ENCODE measurements around the gene GPR139. TPM values are rescaled to one million over a fixed set of nuclear protein-coding genes. Genes with fewer than 3 reads are reported as not detected.

The GPR139 gene
- total and polyA plus RNA-seq, 7 donors, result not detected

DNA sequence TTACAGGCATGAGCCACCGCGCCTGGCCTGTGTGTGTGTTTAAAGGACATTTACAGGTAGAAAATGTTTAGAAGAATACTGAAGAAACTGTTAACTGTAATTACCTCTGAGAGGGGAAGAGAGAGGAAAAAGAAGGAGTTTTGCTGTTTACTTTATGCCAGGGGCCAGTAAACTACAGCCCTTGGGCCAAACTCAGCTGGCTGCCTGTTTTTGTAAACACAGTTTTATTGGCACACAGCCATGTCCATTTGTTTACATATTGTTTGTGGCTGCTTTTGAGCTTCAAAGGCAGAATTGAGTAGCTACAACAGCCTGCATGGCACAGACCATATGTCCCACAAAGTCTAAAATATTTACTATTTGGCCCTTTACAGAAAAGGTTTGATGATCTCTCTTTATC is 76.4 kb downstream of the GPR139 start:
- Histone ChIP-seq H3K27ac (no peak overlapping the region), H3K27me3 (ENCODE audit: insufficient read depth in 3 of 3, low read length in 2 of 3) (no peaks in the 10 kb centered on the region), H3K9me3 (no peaks in the 10 kb centered on the region), H3K4me3 (no peak overlapping the region), H3K36me3 (ENCODE audit: insufficient read depth in 1 of 2, low read depth in 1 of 2) (no peaks in the 10 kb centered on the region), H3K4me1 (no peaks in the 10 kb centered on the region)
- WGBS, 3 donors, result 86 to 90% (median 89%) methylated on average over 2 of the region's 2 CpGs
- DNase-seq, result no peak
- intact Hi-C loops (cut with DNase I), result no loop called here
- TF ChIP-seq, protein P1, sequence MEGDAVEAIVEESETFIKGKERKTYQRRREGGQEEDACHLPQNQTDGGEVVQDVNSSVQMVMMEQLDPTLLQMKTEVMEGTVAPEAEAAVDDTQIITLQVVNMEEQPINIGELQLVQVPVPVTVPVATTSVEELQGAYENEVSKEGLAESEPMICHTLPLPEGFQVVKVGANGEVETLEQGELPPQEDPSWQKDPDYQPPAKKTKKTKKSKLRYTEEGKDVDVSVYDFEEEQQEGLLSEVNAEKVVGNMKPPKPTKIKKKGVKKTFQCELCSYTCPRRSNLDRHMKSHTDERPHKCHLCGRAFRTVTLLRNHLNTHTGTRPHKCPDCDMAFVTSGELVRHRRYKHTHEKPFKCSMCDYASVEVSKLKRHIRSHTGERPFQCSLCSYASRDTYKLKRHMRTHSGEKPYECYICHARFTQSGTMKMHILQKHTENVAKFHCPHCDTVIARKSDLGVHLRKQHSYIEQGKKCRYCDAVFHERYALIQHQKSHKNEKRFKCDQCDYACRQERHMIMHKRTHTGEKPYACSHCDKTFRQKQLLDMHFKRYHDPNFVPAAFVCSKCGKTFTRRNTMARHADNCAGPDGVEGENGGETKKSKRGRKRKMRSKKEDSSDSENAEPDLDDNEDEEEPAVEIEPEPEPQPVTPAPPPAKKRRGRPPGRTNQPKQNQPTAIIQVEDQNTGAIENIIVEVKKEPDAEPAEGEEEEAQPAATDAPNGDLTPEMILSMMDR (IDR thresholded peaks at IDR 0.05), result no peak
- ATAC-seq, result no peak

DNA sequence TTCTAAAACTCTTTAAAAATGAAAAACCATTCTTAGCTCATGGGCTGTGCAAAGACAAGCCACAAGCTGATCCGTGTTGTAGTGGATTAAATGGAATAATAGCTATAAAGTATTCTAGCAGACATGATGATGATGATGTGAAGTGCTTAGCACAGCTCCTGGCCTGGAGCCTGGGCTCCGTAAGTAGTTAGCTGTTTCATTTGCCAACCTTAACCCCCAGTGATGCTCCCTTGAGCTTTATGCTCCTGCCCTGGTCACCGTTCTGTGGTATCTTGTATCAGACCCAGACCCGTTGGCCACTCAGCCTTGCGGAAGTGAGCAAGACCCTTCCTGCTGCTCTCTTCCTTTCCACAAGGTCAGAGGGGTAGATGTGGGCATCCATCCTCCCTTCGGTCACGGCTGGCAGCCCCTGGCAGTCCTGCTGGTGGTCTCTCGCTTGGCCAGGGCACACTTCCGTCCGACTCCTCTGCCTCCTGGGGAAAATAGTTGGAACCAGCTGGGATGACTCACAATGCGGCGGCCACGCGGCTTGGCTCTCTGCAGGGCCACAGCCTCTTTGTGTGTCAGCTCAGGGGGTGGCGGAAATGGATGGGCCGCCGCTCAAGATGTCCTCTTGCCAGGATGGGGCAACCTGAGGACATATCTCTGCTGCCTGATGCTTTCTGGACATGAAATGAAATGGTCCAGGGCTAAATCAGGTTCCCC is 79.1 kb downstream of the GPR139 start:
- intact Hi-C loops (cut with DNase I), result no loop called here
- DNase-seq (no peak), ATAC-seq (no peak)
- no peak overlapping the region for H3K4me3 ChIP-seq
- no peaks in the 10 kb centered on the region for H3K27me3 ChIP-seq (ENCODE audit: insufficient read depth in 3 of 3, low read length in 2 of 3)
- TF ChIP-seq, protein P1 (IDR thresholded peaks at IDR 0.05), result no peak
- 46 to 58% (median 56%) methylated on average over 17 of the region's 17 CpGs for WGBS, 3 donors
- H3K9me3 ChIP-seq, result no peaks in the 10 kb centered on the region
- no peak overlapping the region for H3K27ac ChIP-seq
- H3K36me3 ChIP-seq (ENCODE audit: insufficient read depth in 1 of 2, low read depth in 1 of 2), result no peaks in the 10 kb centered on the region
- no peaks in the 10 kb centered on the region for H3K4me1 ChIP-seq

DNA sequence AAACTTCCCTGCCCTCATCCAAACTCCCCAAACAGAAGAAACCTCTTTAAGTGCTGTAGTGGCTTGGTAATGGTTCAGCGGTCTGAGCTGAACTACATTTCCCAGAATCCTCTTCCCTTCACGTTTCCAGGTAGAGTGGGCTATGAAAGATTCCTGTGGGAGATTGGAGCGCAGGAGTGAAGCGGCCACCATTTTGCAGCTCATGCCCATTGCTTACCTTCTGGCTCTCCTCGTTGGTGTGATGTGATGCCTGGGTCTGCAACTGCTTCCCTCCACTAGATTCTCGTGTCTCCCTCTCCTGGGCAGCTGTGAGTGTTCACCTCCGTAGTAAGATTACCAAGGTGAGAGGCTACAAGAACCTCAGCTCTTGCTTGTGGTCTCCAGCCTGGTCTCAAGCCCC is 82.1 kb downstream of the GPR139 start:
- TF ChIP-seq, protein P1 (IDR thresholded peaks at IDR 0.05), result no peak
- Histone ChIP-seq H3K4me1 (no peaks in the 10 kb centered on the region), H3K27ac (no peak overlapping the region), H3K4me3 (no peak overlapping the region), H3K27me3 (ENCODE audit: insufficient read depth in 3 of 3, low read length in 2 of 3) (no peaks in the 10 kb centered on the region), H3K36me3 (ENCODE audit: insufficient read depth in 1 of 2, low read depth in 1 of 2) (no peaks in the 10 kb centered on the region), H3K9me3 (no peaks in the 10 kb centered on the region)
- 54 to 57% (median 55%) methylated on average over 7 of the region's 7 CpGs for WGBS, 3 donors
- ATAC-seq (no peak), DNase-seq (no peak)
- intact Hi-C loops (cut with DNase I), result no loop called here

DNA sequence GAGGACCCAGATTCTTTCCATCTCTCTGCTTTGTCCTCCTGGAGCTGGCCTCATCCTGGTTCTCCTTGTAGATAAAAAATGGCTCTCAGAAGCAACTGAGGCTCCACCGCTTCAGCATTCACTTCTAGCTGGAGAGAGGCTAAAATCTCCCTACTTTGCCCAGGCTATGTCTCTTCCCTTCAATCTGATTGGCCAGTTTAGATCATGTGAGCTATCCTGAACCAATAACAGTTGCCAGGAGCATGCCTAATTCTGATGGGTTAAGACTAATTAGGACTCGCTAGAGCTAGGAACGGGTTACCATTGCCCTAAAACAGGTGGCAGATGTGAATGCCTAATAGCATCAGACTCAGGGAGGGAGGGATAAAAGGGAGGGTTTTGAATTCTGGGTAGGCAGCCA is 89.6 kb downstream of the GPR139 start:
- Histone ChIP-seq H3K4me3 (no peak overlapping the region), H3K36me3 (ENCODE audit: insufficient read depth in 1 of 2, low read depth in 1 of 2) (no peaks in the 10 kb centered on the region), H3K27ac (no peak overlapping the region), H3K9me3 (no peaks in the 10 kb centered on the region), H3K27me3 (ENCODE audit: insufficient read depth in 3 of 3, low read length in 2 of 3) (peaks cover 0 to 3% (median 0%) of the 10 kb centered on the region in 3 donors), H3K4me1 (no peaks in the 10 kb centered on the region)
- intact Hi-C loops (cut with DNase I), result no loop called here
- TF ChIP-seq, protein P1 (IDR thresholded peaks at IDR 0.05), result no peak
- 42 to 53% (median 50%) methylated on average over 3 of the region's 3 CpGs for WGBS, 3 donors
- ATAC-seq, result no peak
- no peak for DNase-seq

Other genes starting within 250 kb of the GPR139 start
- gene GPRC5B, start 189.0 kb downstream of the GPR139 start, total RNA-seq, result 100 to 1,000 TPM in 3 of 4 donors, 10 to 100 TPM in 1; 38.5 to 124 (median 109) TPM
- 10 to 100 TPM; 25.3 to 55.7 (median 50.9) TPM for gene GPRC5B, start 189.0 kb downstream of the GPR139 start, polyA plus RNA-seq